Sigmoid colon (tissue), 4 donors: ENCODE results near the gene CCDC83.

Experiments
- CTCF ChIP-seq, 4 experiments: fragments of 450-650 bp in 3 of 4; fragments of 200-600 bp in 1 of 4; IDR thresholded peaks; one replicate each; pipeline ENCODE4 v1.5.1; 2016 to 2019; ENCODE audit warnings: antibody characterized with exemption in 4 of 4, mild to moderate bottlenecking in 3 of 4, moderate library complexity in 2 of 4
- EP300 ChIP-seq, 4 donors: sonication (generic); formaldehyde crosslinking; IDR thresholded peaks; one replicate each; pipeline ENCODE4 v1.6.1; 2017; ENCODE audit warnings: antibody characterized with exemption in 4 of 4
- POLR2A ChIP-seq, 2 donors: fragments of 450-650 bp; IDR thresholded peaks; one replicate each; pipeline ENCODE4 v1.6.1; 2016; ENCODE audit warnings: antibody characterized with exemption in 2 of 2, mild to moderate bottlenecking in 2 of 2, moderate library complexity in 2 of 2

GRCh38 chr11:85806876-85807275 is 48.3 kb upstream of the CCDC83 start:
- no peak for TF ChIP-seq CTCF (IDR thresholded peaks at IDR 0.05)
- no peak for TF ChIP-seq EP300 (IDR thresholded peaks at IDR 0.05)
- TF ChIP-seq POLR2A (IDR thresholded peaks at IDR 0.05) = no peak
